GM23338 (cell line): ENCODE results near the gene TRAF1. TPM values are rescaled to one million over a fixed set of nuclear protein-coding genes. Genes with fewer than 3 reads are reported as not detected.

Experiments
- ATAC-seq: fragments of 200-7000 bp; cut with Tn5 transposase; 3 replicates; pipeline ENCODE4 v1.9.1; 2020
- DNase-seq: peaks from one replicate; pipeline ENCODE4 v3.0.0-alpha.2; 2015; ENCODE audit warnings: low spot score
- H2AFZ ChIP-seq: fragments of 200-600 bp; sonication (generic); 2 replicates; pipeline ENCODE4 v1.8.0; 2016; ENCODE audit warnings: antibody characterized with exemption, mild to moderate bottlenecking, moderate library complexity
- H3F3A ChIP-seq: fragments of 200-600 bp; sonication (generic); replicated peaks from 2 replicates; pipeline ENCODE4 v1.8.0; 2017; ENCODE audit warnings: antibody characterized with exemption, mixed run types, low read depth
- H3K27ac ChIP-seq: fragments of 200-600 bp; sonication (generic); 2 replicates; pipeline ENCODE4 v1.6.1; 2016; ENCODE audit warnings: low read depth
- H3K27me3 ChIP-seq: fragments of 200-600 bp; sonication (generic); 2 replicates; pipeline ENCODE4 v1.8.0; 2016; ENCODE audit warnings: mild to moderate bottlenecking, mixed run types, moderate library complexity; ENCODE audit not compliant: insufficient read depth
- H3K36me3 ChIP-seq: fragments of 200-600 bp; sonication (generic); 2 replicates; pipeline ENCODE4 v1.8.0; 2016; ENCODE audit warnings: mild to moderate bottlenecking; ENCODE audit not compliant: insufficient read depth
- H3K4me1 ChIP-seq: fragments of 200-600 bp; sonication (generic); 2 replicates; pipeline ENCODE4 v1.8.0; 2016; ENCODE audit warnings: mild to moderate bottlenecking, moderate library complexity; ENCODE audit not compliant: insufficient read depth
- H3K4me2 ChIP-seq: fragments of 200-600 bp; sonication (generic); 2 replicates; pipeline ENCODE4 v1.7.1; 2017; ENCODE audit warnings: mixed run types
- H3K4me3 ChIP-seq: fragments of 200-600 bp; sonication (generic); 2 replicates; pipeline ENCODE4 v1.6.1; 2016; ENCODE audit warnings: mixed run types
- H3K79me2 ChIP-seq: fragments of 200-600 bp; sonication (generic); replicated peaks from 2 replicates; pipeline ENCODE4 v1.8.0; 2017; ENCODE audit warnings: mild to moderate bottlenecking; ENCODE audit not compliant: insufficient read depth
- H3K9me2 ChIP-seq: fragments of 200-600 bp; sonication (generic); 2 replicates; pipeline ENCODE4 v1.8.0; 2017; ENCODE audit not compliant: insufficient read depth
- H4K20me1 ChIP-seq: fragments of 200-600 bp; sonication (generic); replicated peaks from 2 replicates; pipeline ENCODE4 v1.8.0; 2017; ENCODE audit warnings: mild to moderate bottlenecking; ENCODE audit not compliant: insufficient read depth
- H3K27ac Mint-ChIP-seq: 2 replicates; pipeline ENCODE4 v1.8.0; 2020; ENCODE audit warnings: inconsistent platforms, mild to moderate bottlenecking, moderate library complexity, mixed read lengths
- H3K27me3 Mint-ChIP-seq: 3 replicates; pipeline ENCODE4 v1.8.0; 2022; ENCODE audit warnings: low read depth, mild to moderate bottlenecking, moderate library complexity, mixed read lengths, inconsistent platforms; ENCODE audit not compliant: insufficient read depth, poor library complexity
- H3K36me3 Mint-ChIP-seq: 3 replicates; pipeline ENCODE4 v1.8.0; 2021; ENCODE audit warnings: low read depth, mild to moderate bottlenecking, inconsistent platforms, moderate library complexity, mixed read lengths
- H3K4me1 Mint-ChIP-seq: 3 replicates; pipeline ENCODE4 v1.8.0; 2020; ENCODE audit warnings: mild to moderate bottlenecking, inconsistent platforms, mixed read lengths
- H3K4me3 Mint-ChIP-seq: 3 replicates; pipeline ENCODE4 v1.8.0; 2021; ENCODE audit warnings: moderate library complexity, mild to moderate bottlenecking, inconsistent platforms, mixed read lengths
- H3K9me3 Mint-ChIP-seq: 3 replicates; pipeline ENCODE4 v1.8.0; 2020; ENCODE audit warnings: moderate library complexity, mild to moderate bottlenecking, inconsistent platforms, mixed read lengths
- CTCF ChIP-seq, 2 experiments: fragments of 200-600 bp in 1 of 2; sonication (generic) in 1 of 2; conservative IDR thresholded peaks; 2 replicates each; pipeline versions ENCODE4 v1.5.1 to v1.6.1; 2016 to 2017; ENCODE audit warnings: antibody characterized with exemption in 2 of 2, low read depth in 2 of 2, mild to moderate bottlenecking in 2 of 2, moderate library complexity in 1 of 2
- JUNB ChIP-seq: IDR thresholded peaks from one replicate; pipeline ENCODE4 v1.6.1; 2016; ENCODE audit warnings: antibody characterized with exemption; ENCODE audit not compliant: unreplicated experiment
- POLR2AphosphoS5 ChIP-seq: IDR thresholded peaks from 2 replicates; pipeline ENCODE4 v1.6.1; 2016; ENCODE audit warnings: antibody characterized with exemption, low read depth
- ZNF331 ChIP-seq: fragments of 250-450 bp; sonication (Bioruptor Pico); IDR thresholded peaks from 2 replicates; pipeline ENCODE4 v1.5.0; 2020; ENCODE audit warnings: low read depth, mild to moderate bottlenecking, moderate library complexity
- polyA plus RNA-seq: library from polyadenylated mRNA; unstranded; fragments of >200 nt; fragmentation: Nextera tagmentation; extraction: Ambion mirVana; gene quantifications from 2 replicates; pipeline ENCODE4 v1.2.1, GENCODE V29; 2016
- total RNA-seq: library from RNA; depleted of rRNA; stranded (reverse); fragments of >200 nt; shearing (Covaris generic); gene quantifications from 2 replicates; pipeline ENCODE4 v1.2.3, GENCODE V29; 2014
- TF ChIP-seq, protein P1 (sequence below): fragments of 250-450 bp; sonication (Bioruptor Pico); IDR thresholded peaks from 2 replicates; pipeline ENCODE4 v1.5.0; 2020; ENCODE audit warnings: mild to moderate bottlenecking, moderate library complexity

Gene TRAF1
- total and polyA plus RNA-seq, 2 experiments from 2014 or later, result 0.39 to 1.4 TPM

DNA sequence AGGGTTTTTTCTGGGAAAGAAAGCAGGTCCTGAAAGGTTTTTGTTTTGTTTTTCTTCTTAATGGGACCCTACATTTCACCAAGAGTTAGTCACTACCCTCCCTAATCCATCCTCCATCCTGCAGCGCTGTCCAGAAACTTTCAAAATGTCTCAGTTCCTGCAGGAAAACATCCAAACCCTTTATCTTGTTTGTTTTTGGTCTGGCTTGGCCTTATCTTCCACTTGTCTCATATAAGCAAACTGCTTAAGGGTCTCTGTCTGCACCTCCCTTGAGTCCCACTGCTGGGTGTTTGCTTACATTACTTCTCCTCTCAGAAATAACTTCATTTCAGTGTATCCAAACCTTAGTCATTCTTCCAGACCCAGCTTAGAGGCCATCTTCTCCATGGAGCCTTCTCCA, 11.0 kb upstream of the TRAF1 start:
- ATAC-seq (no peak), DNase-seq (no peak)
- H3K27ac ChIP-seq, result no peak overlapping the region
- H3K79me2 ChIP-seq, result no peaks in the 10 kb centered on the region
- Mint-ChIP-seq H3K27ac (no peak overlapping the region), H3K27me3 (peaks cover 5% of the 10 kb centered on the region), H3K9me3 (no peaks in the 10 kb centered on the region), H3K4me3 (no peak overlapping the region), H3K36me3 (no peaks in the 10 kb centered on the region), H3K4me1 (peaks cover 17% of the 10 kb centered on the region)
- H2AFZ ChIP-seq, result no peak overlapping the region
- H3K4me1 ChIP-seq, result peaks cover 11% of the 10 kb centered on the region; the same call in 1 of the 2 replicates
- H3K4me3 ChIP-seq, result no peak overlapping the region
- H3K4me2 ChIP-seq, result no peak overlapping the region
- H4K20me1 ChIP-seq, result no peaks in the 10 kb centered on the region
- H3F3A ChIP-seq, result no peaks in the 10 kb centered on the region
- H3K36me3 ChIP-seq, result no peaks in the 10 kb centered on the region
- H3K9me2 ChIP-seq, result no peaks in the 10 kb centered on the region
- TF ChIP-seq ZNF331 (CRISPR knock-in tag) (no peak), CTCF (conservative IDR thresholded peaks at IDR 0.05; ENCODE audit: low read depth in 2 of 2) (no peak), POLR2AphosphoS5 (no peak)
- TF ChIP-seq, protein P1, sequence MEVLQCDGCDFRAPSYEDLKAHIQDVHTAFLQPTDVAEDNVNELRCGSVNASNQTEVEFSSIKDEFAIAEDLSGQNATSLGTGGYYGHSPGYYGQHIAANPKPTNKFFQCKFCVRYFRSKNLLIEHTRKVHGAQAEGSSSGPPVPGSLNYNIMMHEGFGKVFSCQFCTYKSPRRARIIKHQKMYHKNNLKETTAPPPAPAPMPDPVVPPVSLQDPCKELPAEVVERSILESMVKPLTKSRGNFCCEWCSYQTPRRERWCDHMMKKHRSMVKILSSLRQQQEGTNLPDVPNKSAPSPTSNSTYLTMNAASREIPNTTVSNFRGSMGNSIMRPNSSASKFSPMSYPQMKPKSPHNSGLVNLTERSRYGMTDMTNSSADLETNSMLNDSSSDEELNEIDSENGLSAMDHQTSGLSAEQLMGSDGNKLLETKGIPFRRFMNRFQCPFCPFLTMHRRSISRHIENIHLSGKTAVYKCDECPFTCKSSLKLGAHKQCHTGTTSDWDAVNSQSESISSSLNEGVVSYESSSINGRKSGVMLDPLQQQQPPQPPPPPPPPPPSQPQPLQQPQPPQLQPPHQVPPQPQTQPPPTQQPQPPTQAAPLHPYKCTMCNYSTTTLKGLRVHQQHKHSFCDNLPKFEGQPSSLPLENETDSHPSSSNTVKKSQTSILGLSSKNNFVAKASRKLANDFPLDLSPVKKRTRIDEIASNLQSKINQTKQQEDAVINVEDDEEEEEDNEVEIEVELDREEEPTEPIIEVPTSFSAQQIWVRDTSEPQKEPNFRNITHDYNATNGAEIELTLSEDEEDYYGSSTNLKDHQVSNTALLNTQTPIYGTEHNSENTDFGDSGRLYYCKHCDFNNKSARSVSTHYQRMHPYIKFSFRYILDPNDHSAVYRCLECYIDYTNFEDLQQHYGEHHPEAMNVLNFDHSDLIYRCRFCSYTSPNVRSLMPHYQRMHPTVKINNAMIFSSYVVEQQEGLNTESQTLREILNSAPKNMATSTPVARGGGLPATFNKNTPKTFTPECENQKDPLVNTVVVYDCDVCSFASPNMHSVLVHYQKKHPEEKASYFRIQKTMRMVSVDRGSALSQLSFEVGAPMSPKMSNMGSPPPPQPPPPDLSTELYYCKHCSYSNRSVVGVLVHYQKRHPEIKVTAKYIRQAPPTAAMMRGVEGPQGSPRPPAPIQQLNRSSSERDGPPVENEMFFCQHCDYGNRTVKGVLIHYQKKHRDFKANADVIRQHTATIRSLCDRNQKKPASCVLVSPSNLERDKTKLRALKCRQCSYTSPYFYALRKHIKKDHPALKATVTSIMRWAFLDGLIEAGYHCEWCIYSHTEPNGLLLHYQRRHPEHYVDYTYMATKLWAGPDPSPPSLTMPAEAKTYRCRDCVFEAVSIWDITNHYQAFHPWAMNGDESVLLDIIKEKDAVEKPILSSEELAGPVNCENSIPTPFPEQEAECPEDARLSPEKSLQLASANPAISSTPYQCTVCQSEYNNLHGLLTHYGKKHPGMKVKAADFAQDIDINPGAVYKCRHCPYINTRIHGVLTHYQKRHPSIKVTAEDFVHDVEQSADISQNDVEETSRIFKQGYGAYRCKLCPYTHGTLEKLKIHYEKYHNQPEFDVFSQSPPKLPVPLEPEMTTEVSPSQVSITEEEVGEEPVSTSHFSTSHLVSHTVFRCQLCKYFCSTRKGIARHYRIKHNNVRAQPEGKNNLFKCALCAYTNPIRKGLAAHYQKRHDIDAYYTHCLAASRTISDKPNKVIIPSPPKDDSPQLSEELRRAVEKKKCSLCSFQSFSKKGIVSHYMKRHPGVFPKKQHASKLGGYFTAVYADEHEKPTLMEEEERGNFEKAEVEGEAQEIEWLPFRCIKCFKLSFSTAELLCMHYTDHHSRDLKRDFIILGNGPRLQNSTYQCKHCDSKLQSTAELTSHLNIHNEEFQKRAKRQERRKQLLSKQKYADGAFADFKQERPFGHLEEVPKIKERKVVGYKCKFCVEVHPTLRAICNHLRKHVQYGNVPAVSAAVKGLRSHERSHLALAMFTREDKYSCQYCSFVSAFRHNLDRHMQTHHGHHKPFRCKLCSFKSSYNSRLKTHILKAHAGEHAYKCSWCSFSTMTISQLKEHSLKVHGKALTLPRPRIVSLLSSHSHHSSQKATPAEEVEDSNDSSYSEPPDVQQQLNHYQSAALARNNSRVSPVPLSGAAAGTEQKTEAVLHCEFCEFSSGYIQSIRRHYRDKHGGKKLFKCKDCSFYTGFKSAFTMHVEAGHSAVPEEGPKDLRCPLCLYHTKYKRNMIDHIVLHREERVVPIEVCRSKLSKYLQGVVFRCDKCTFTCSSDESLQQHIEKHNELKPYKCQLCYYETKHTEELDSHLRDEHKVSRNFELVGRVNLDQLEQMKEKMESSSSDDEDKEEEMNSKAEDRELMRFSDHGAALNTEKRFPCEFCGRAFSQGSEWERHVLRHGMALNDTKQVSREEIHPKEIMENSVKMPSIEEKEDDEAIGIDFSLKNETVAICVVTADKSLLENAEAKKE (CRISPR knock-in tag), result no peak
- no peaks in the 10 kb centered on the region for H3K27me3 ChIP-seq

GRCh38 chr9:120937127-120937526, 10.5 kb upstream of the TRAF1 start:
- Mint-ChIP-seq H3K4me3 (no peak overlapping the region), H3K27me3 (peaks cover 5% of the 10 kb centered on the region), H3K4me1 (peaks cover 12% of the 10 kb centered on the region), H3K9me3 (no peaks in the 10 kb centered on the region), H3K27ac (no peak overlapping the region), H3K36me3 (no peaks in the 10 kb centered on the region)
- Histone ChIP-seq H3K27ac (no peak overlapping the region), H3K79me2 (no peaks in the 10 kb centered on the region), H3K4me1 (peaks cover 7% of the 10 kb centered on the region; the same call in 1 of the 2 replicates), H3K36me3 (no peaks in the 10 kb centered on the region), H3K4me2 (no peak overlapping the region), H3K4me3 (no peak overlapping the region), H3K27me3 (no peaks in the 10 kb centered on the region), H4K20me1 (no peaks in the 10 kb centered on the region), H3F3A (no peaks in the 10 kb centered on the region), H3K9me2 (no peaks in the 10 kb centered on the region), H2AFZ (no peak overlapping the region)
- ATAC-seq (no peak), DNase-seq (no peak)
- TF ChIP-seq JUNB, result no peak
